GM21528 (cell line): ENCODE measurements around the gene FERMT3.
"Not testable (repeated sequence)": the region's sequence is repeated elsewhere in the genome, so short reads cannot be mapped to it uniquely, and the experiment has no call there.

ENCODE experiments used
- ATAC-seq: cut with Tn5 transposase; IDR thresholded peaks from one replicate; pipeline ENCODE4 v1.9.1; 2021; ENCODE audit warnings: mild to moderate bottlenecking, moderate library complexity; ENCODE audit not compliant: unreplicated experiment, low FRiP score

The FERMT3 gene

GRCh38 chr11:64233913-64234586, 27.5 kb downstream of the FERMT3 start, which contains the start of gene VEGFB:
Gene VEGFB (plus strand): TSS chr11:64234584. CDS start chr11:64234834, 250 bp downstream.
- no peak for ATAC-seq

- no peak for ATAC-seq
Observed at GRCh38 chr11:64234647-64235379, 28.3 kb downstream of the FERMT3 start.

- ATAC-seq, result no peak
Observed at GRCh38 chr11:64235437-64236161, 29.1 kb downstream of the FERMT3 start.

GRCh38 chr11:64237484-64237951, 31.0 kb downstream of the FERMT3 start:
- ATAC-seq, result no peak

GRCh38 chr11:64238076-64238475, 31.6 kb downstream of the FERMT3 start:
- ATAC-seq, result no peak

- ATAC-seq, result no peak
Observed at GRCh38 chr11:64238999-64239398, 32.5 kb downstream of the FERMT3 start.

GRCh38 chr11:64239662-64240434, 33.3 kb downstream of the FERMT3 start:
- no peak for ATAC-seq

- ATAC-seq, result peak; percentile 49
Observed at GRCh38 chr11:64240435-64241240, 34.1 kb downstream of the FERMT3 start, which contains the start of gene FKBP2. Gene FKBP2 (plus strand): TSS chr11:64241095. CDS start chr11:64242388, 1,293 bp downstream.

- ATAC-seq, result peak; percentile 66
Observed at GRCh38 chr11:64241241-64241490, 34.6 kb downstream of the FERMT3 start.

- ATAC-seq, result peak; percentile 61
Observed at GRCh38 chr11:64241491-64242374, 35.2 kb downstream of the FERMT3 start.

GRCh38 chr11:64243236-64243854, 36.8 kb downstream of the FERMT3 start:
- no peak for ATAC-seq

GRCh38 chr11:64244107-64244506, 37.6 kb downstream of the FERMT3 start:
- no peak for ATAC-seq

GRCh38 chr11:64244966-64245365, 38.4 kb downstream of the FERMT3 start:
- ATAC-seq, result no peak

GRCh38 chr11:64245401-64245796, 38.9 kb downstream of the FERMT3 start:
- ATAC-seq, result no peak

GRCh38 chr11:64245797-64246620, 39.5 kb downstream of the FERMT3 start:
- ATAC-seq, result no peak

- not testable (repeated sequence) for ATAC-seq
Observed at GRCh38 chr11:64246621-64246870, 40.0 kb downstream of the FERMT3 start.

GRCh38 chr11:64246871-64247728, 40.6 kb downstream of the FERMT3 start, which contains the start of gene PPP1R14B:
Gene PPP1R14B (minus strand): TSS chr11:64246943. CDS start chr11:64246673, 270 bp downstream.
- ATAC-seq, result no peak
